Measurements from ENCODE around the gene MSI2. TPM values are rescaled to one million over a fixed set of nuclear protein-coding genes. Genes with fewer than 3 reads are reported as not detected.

MSI2 gene
- total RNA-seq, 2 donors from 2014 or later: 30.1 to 41.1 TPM

DNA sequence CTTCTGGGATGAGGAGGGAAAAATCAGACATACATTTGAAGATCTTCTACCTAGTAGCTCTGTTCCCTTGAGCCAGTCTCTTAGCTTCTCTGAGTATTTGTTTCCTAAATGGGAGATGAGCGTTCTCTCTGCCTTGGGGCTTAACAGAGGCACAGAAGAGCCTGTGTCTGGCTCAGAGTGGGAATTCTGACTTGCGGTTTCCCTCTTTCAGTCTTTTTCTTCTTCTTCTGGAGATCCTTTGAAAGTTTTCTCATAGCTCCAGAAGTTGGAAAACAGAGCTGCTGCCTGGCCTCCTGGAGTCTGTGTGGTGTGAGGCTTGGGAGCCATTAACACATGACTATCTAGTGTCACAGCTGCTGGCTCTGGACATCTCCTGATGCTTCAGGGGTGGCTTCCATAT, 167.9 kb downstream of the MSI2 start:
- Histone ChIP-seq H3K4me3 (no peak overlapping the region), H3K9me3 (no peaks in the 10 kb centered on the region), H3K4me1 (peaks cover 0 to 15% of the 10 kb centered on the region in 2 donors), H3K27me3 (no peaks in the 10 kb centered on the region), H3K36me3 (no peaks in the 10 kb centered on the region), H3K27ac (no peak overlapping the region)
- TF ChIP-seq, protein P1, sequence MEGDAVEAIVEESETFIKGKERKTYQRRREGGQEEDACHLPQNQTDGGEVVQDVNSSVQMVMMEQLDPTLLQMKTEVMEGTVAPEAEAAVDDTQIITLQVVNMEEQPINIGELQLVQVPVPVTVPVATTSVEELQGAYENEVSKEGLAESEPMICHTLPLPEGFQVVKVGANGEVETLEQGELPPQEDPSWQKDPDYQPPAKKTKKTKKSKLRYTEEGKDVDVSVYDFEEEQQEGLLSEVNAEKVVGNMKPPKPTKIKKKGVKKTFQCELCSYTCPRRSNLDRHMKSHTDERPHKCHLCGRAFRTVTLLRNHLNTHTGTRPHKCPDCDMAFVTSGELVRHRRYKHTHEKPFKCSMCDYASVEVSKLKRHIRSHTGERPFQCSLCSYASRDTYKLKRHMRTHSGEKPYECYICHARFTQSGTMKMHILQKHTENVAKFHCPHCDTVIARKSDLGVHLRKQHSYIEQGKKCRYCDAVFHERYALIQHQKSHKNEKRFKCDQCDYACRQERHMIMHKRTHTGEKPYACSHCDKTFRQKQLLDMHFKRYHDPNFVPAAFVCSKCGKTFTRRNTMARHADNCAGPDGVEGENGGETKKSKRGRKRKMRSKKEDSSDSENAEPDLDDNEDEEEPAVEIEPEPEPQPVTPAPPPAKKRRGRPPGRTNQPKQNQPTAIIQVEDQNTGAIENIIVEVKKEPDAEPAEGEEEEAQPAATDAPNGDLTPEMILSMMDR (IDR thresholded peaks at IDR 0.05): no peak
- DNase-seq (ENCODE audit: low spot score): no peak

DNA sequence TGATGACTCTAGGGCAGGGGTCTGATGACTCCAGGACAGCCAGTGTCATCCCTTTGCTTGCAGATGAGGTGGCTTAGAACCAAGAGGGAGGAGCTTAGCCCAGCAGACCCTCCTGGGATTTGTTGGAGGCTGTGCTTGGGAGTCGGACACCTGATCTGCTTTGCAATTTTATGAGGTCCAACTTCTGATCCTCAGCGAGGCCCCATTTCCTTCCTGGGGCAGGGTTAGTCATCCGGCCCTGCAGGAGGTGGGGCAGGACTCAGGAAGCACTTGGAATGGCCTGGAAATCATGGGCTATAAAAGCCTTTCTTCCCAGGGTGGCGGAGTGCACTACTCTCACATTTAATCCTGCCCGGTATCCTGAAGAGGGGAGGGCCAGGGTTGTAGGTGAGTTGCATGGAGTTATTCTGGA, 168.5 kb downstream of the MSI2 start:
- Histone ChIP-seq H3K4me3 (no peak overlapping the region), H3K4me1 (peaks cover 0 to 15% of the 10 kb centered on the region in 2 donors), H3K27me3 (no peaks in the 10 kb centered on the region), H3K9me3 (no peaks in the 10 kb centered on the region), H3K36me3 (no peaks in the 10 kb centered on the region), H3K27ac (no peak overlapping the region)
- no peak for DNase-seq (ENCODE audit: low spot score)
- TF ChIP-seq, protein P1 (IDR thresholded peaks at IDR 0.05): no peak

DNA sequence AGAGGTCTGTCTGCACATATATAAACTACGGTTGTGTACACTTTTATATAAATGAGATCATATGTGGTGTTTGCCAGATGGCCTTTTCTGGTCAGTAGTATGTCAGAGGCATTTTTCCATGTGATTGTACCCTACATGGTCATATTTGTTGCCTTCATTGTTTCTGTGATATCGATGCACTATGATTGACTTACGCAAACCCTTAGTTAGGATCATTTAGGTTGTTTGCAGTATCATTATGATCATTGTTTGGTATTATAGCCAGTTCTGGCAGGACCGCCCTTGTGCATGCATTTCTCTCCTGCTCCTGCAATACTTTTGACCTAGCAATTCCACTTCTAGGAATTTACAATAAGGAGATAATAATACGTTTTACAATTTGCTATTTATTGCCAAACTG, 169.1 kb downstream of the MSI2 start:
- Histone ChIP-seq H3K4me1 (peaks cover 0 to 15% of the 10 kb centered on the region in 2 donors), H3K27ac (no peak overlapping the region), H3K9me3 (no peaks in the 10 kb centered on the region), H3K4me3 (no peak overlapping the region), H3K36me3 (no peaks in the 10 kb centered on the region), H3K27me3 (no peaks in the 10 kb centered on the region)
- no peak for DNase-seq (ENCODE audit: low spot score)
- TF ChIP-seq, protein P1 (IDR thresholded peaks at IDR 0.05): no peak

DNA sequence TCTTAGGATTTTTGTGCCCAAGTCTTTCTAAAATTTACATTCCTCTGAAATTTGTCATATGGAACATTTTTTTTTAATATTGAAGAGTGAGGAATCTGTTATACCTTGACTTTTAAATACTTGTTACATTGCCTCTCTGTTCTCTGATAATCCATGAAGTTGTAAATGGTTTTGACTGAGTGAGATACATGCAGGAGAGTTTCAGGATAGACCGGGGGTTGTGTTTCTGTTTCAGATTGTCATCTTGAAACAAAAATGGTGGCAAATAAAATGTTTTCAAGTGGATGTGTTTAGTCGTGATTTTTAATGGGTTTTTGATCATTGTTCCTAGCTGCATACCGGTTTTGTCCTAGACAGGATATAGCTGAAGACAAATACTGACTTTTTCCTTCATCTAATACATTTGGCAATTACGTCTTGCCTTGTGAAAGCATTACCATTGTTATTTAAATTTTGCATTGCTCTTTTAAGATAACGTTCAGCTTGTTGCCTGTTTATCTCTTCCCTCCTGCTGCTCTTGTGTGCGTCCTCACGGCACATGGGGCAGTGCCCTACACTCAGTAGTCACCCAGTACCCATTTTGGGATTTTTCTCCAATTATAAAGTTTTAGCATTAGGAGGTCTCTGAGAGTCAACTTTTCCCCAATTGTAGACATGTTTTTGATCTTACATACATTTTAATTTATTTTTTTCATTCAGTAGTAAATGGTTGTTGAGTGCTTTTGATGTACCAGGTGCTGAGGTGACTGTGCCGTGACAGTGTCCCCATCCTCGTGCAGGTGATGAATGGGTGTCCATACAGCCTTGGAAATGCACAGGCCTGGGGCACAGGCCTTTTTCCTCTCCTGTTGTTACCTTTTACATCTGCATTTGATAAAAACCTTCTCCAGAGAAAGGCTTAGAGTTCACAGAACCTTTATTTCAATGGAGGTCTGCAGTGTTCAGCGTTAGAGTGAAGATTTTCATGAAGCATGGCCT, 169.9 kb downstream of the MSI2 start:
- Histone ChIP-seq H3K4me3 (no peak overlapping the region), H3K27ac (no peak overlapping the region), H3K4me1 (peaks cover 0 to 15% of the 10 kb centered on the region in 2 donors), H3K27me3 (no peaks in the 10 kb centered on the region), H3K36me3 (no peaks in the 10 kb centered on the region), H3K9me3 (no peaks in the 10 kb centered on the region)
- no peak for DNase-seq (ENCODE audit: low spot score)
- TF ChIP-seq, protein P1 (IDR thresholded peaks at IDR 0.05): no peak

DNA sequence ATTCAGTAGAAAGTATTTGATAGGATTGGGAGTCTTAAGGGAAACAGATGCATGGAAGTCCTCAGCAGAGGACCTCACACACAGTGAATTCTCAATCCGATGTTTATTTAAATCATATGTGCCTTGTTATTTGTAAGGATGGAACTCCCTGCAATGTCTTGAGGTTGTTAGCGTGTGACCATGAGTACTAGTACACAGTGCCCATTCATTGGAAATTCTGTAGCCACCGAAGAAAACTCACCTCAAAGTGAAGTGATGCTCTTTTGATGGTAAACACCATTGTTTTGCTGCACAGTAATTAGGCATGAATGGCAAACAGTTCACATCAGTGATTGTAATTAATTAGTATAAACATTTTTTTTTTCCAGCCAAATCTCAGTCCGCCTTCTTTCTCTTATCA, 173.6 kb downstream of the MSI2 start:
- no peak for DNase-seq (ENCODE audit: low spot score)
- H3K27ac ChIP-seq: no peak overlapping the region
- no peaks in the 10 kb centered on the region for H3K9me3 ChIP-seq
- H3K27me3 ChIP-seq: no peaks in the 10 kb centered on the region
- H3K4me1 ChIP-seq: no peaks in the 10 kb centered on the region
- TF ChIP-seq, protein P1 (IDR thresholded peaks at IDR 0.05): no peak
- no peak overlapping the region for H3K4me3 ChIP-seq
- no peaks in the 10 kb centered on the region for H3K36me3 ChIP-seq

Data from right atrium auricular region (tissue), 2 donors.